ENCODE measurements around the gene SF3B4.

DNA sequence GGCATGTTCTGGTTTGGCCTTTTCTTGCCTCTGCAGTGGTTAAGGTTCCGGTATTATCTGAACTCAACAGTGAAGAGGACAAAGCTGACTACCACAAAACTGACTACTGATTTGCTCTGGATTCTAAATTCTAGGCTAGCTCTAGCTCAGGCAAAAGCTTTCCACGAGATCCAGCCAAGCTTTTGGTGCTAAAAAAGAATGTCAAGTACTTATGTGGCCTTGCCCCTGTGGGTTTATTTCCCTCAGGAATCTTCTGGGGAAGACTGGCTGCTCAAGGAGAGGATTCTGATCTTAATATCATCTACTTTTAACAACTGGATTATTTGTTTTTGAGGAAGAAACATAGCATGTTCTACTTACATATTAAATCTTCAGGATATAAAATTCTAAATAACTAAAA, 35.1 kb upstream of the SF3B4 start:
- TF ChIP-seq, protein P1, sequence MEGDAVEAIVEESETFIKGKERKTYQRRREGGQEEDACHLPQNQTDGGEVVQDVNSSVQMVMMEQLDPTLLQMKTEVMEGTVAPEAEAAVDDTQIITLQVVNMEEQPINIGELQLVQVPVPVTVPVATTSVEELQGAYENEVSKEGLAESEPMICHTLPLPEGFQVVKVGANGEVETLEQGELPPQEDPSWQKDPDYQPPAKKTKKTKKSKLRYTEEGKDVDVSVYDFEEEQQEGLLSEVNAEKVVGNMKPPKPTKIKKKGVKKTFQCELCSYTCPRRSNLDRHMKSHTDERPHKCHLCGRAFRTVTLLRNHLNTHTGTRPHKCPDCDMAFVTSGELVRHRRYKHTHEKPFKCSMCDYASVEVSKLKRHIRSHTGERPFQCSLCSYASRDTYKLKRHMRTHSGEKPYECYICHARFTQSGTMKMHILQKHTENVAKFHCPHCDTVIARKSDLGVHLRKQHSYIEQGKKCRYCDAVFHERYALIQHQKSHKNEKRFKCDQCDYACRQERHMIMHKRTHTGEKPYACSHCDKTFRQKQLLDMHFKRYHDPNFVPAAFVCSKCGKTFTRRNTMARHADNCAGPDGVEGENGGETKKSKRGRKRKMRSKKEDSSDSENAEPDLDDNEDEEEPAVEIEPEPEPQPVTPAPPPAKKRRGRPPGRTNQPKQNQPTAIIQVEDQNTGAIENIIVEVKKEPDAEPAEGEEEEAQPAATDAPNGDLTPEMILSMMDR (IDR thresholded peaks at IDR 0.05), result no peak
- no peak for TF ChIP-seq POLR2A (IDR thresholded peaks at IDR 0.05)

Data from lower leg skin (tissue), 3 donors.